GM10248 (cell line): ENCODE results near the gene TTLL10.

Experiments used
- CTCF ChIA-PET: fragments of 300-600 bp; sonication (Branson Sonifier 250); formaldehyde crosslinking; extraction: SDS; loops from one replicate; lab custom pipeline; 2021; ENCODE audit warnings: antibody characterized with exemption; lab: Yijun Ruan, JAX
- POLR2A ChIA-PET: fragments of 350-650 bp; sonication (Branson Sonifier 250); formaldehyde crosslinking; extraction: SDS; loops from one replicate; lab custom pipeline; 2020; ENCODE audit warnings: antibody characterized with exemption; lab: Yijun Ruan, JAX
- DNase-seq: peaks from one replicate; pipeline ENCODE4 v3.0.0; 2012; ENCODE audit errors: extremely low spot score
- CTCF ChIP-seq: IDR thresholded peaks from 2 replicates; pipeline ENCODE4 v1.5.1; 2012; ENCODE audit warnings: mild to moderate bottlenecking, low read depth; ENCODE audit errors: extremely low read depth, missing control alignments, control extremely low read depth

TTLL10 gene

GRCh38 chr1:1176931-1177330 lies 3.3 kb downstream of the TTLL10 start:
- CTCF ChIA-PET, result no interaction called here
- TF ChIP-seq CTCF, result no peak
- DNase-seq, result no peak
- POLR2A ChIA-PET, result no interaction called here

GRCh38 chr1:1177452-1178206 lies 3.9 kb downstream of the TTLL10 start:
- DNase-seq, result no peak
- POLR2A ChIA-PET, result interaction anchor here (0.7 kb wide), 1 partner anchor 137 kb away, joined by 4 read pairs; no protein-coding TSS in a partner anchor
- no peak for TF ChIP-seq CTCF
- CTCF ChIA-PET, result no interaction called here

GRCh38 chr1:1178794-1179331 lies 5.2 kb downstream of the TTLL10 start:
- POLR2A ChIA-PET, result no interaction called here
- CTCF ChIA-PET, result no interaction called here
- no peak for TF ChIP-seq CTCF
- DNase-seq, result no peak

GRCh38 chr1:1179346-1179982 lies 5.8 kb downstream of the TTLL10 start:
- CTCF ChIA-PET, result no interaction called here
- TF ChIP-seq CTCF, result no peak
- DNase-seq, result no peak
- POLR2A ChIA-PET, result no interaction called here

GRCh38 chr1:1179983-1180861 lies 6.5 kb downstream of the TTLL10 start:
- TF ChIP-seq CTCF, result no peak
- ChIA-PET POLR2A (no interaction called here), CTCF (interaction anchor here (1.0 kb wide), 1 partner anchor 58 kb away, joined by 3 read pairs; no protein-coding TSS in a partner anchor)
- DNase-seq, result no peak
